H1 (cell line): ENCODE data around the gene HBEGF. TPM values are rescaled to one million over a fixed set of nuclear protein-coding genes. Genes with fewer than 3 reads are reported as not detected.

Experiments used
- CHD7 ChIP-seq: fragments of 300-600 bp; sonication (generic); IDR thresholded peaks from 2 replicates; pipeline ENCODE4 v1.7.1; 2012; ENCODE audit warnings: low read length, moderate library complexity, mild to moderate bottlenecking, inconsistent platforms; ENCODE audit not compliant: insufficient replicate concordance
- RBBP5 ChIP-seq: IDR thresholded peaks from 2 replicates; pipeline ENCODE4 v1.7.1; 2012; ENCODE audit warnings: low read depth, mild to moderate bottlenecking, inconsistent platforms, low read length, moderate library complexity, borderline replicate concordance
- SIX5 ChIP-seq: IDR thresholded peaks from 2 replicates; pipeline ENCODE4 v1.6.1; 2011; ENCODE audit warnings: mild to moderate bottlenecking, low read depth, low read length
- SP2 ChIP-seq: IDR thresholded peaks from 2 replicates; pipeline ENCODE4 v1.6.1; 2012; ENCODE audit warnings: mild to moderate bottlenecking, low read length, inconsistent platforms
- TAF1 ChIP-seq: IDR thresholded peaks from 2 replicates; pipeline ENCODE4 v1.6.1; 2011; ENCODE audit warnings: mild to moderate bottlenecking, low read depth, low read length
- TCF12 ChIP-seq: IDR thresholded peaks from 2 replicates; pipeline ENCODE4 v1.6.1; 2011; ENCODE audit warnings: low read depth, mild to moderate bottlenecking, low read length
- polyA plus RNA-seq, 7 experiments: library from polyadenylated mRNA; depleted of rRNA in 3 of 7; stranded (reverse) in 5 of 7; unstranded in 2 of 7; fragments of >200 nt in 5 of 7; fragments of 200-250 nt in 2 of 7; gene quantifications; 1 replicate in 5 of 7; 2 replicates in 1 of 7; 4 replicates in 1 of 7; pipeline versions ENCODE4 v1.2.1 to v1.2.3, GENCODE V29; 2011 to 2013; ENCODE audit warnings: missing spikeins in 2 of 7, mixed read lengths in 2 of 7
- total RNA-seq: library from RNA; stranded (reverse); fragmentation: NEBNext Ultra II Directional; extraction: Animal tissue kit (Norgen Biotek cat#: 25700); gene quantifications from 2 replicates; pipeline ENCODE4 v1.2.1, GENCODE V29; 2021

Gene HBEGF
- total and polyA plus RNA-seq, 2 of the 8 experiments (the other 6 are each of a cell fraction or from before 2014, with no cell fraction given), result 2.4 to 2.5 TPM

- TF ChIP-seq CHD7 (no peak), TCF12 (no peak), SIX5 (no peak), RBBP5 (no peak), TAF1 (no peak), SP2 (no peak)
Measured at GRCh38 chr5:140292212-140293036, 54.0 kb downstream of the HBEGF start (continued).
